WERI-Rb-1 (cell line): ENCODE data around the gene GPX2.

ENCODE experiments used
- DNase-seq: peaks from one replicate; pipeline ENCODE4 v3.0.0-alpha.2; 2020
- H3K27ac ChIP-seq: fragments of 250-450 bp; sonication (Bioruptor Pico); 2 replicates; pipeline ENCODE4 v1.5.1; 2020; ENCODE audit warnings: mild to moderate bottlenecking, moderate library complexity
- H3K27me3 ChIP-seq: fragments of 250-450 bp; sonication (Bioruptor Pico); 2 replicates; pipeline ENCODE4 v1.5.1; 2021; ENCODE audit warnings: mild to moderate bottlenecking, low read depth, moderate library complexity; ENCODE audit not compliant: insufficient read depth, severe bottlenecking
- H3K36me3 ChIP-seq: fragments of 250-450 bp; sonication (Bioruptor Pico); 2 replicates; pipeline ENCODE4 v1.5.1; 2020; ENCODE audit warnings: mild to moderate bottlenecking, moderate library complexity
- H3K4me3 ChIP-seq: 2 replicates; pipeline ENCODE4 v1.5.1; 2011; ENCODE audit warnings: low read depth, mild to moderate bottlenecking, control low read depth, low read length
- H3K9me3 ChIP-seq: fragments of 250-450 bp; sonication (Bioruptor Pico); 2 replicates; pipeline ENCODE4 v1.5.1; 2021; ENCODE audit warnings: mild to moderate bottlenecking, moderate library complexity; ENCODE audit not compliant: severe bottlenecking
- CTCF ChIP-seq: IDR thresholded peaks from 2 replicates; pipeline ENCODE4 v1.5.1; 2011; ENCODE audit warnings: low read depth, mild to moderate bottlenecking, control low read depth, inconsistent platforms, low read length

The GPX2 gene

GRCh38 chr14:64971943-64972791, 29.6 kb upstream of the GPX2 start, which contains the start of gene RAB15:
Gene RAB15 (minus strand): TSS chr14:64972336. CDS start chr14:64972076, 260 bp downstream.
- peak within 1 kb of the TSS; percentile 66 for H3K27ac ChIP-seq
- DNase-seq, result peak; percentile 51

GRCh38 chr14:64971491-64971942, 29.0 kb upstream of the GPX2 start:
- no peak overlapping the region for H3K27ac ChIP-seq
- no peaks in the 10 kb centered on the region for H3K36me3 ChIP-seq
- no peaks in the 10 kb centered on the region for H3K27me3 ChIP-seq
- no peak for DNase-seq
- peak overlapping the region; percentile 49 for H3K4me3 ChIP-seq
- no peaks in the 10 kb centered on the region for H3K9me3 ChIP-seq
- TF ChIP-seq CTCF, result no peak

More at GRCh38 chr14:64971943-64972791, 29.6 kb upstream of the GPX2 start, which contains the start of gene RAB15:
- Histone ChIP-seq H3K36me3 (no peaks in the 10 kb centered on the region), H3K9me3 (no peaks in the 10 kb centered on the region), H3K27me3 (no peaks in the 10 kb centered on the region), H3K4me3 (peak within 1 kb of the TSS; percentile 64)
- TF ChIP-seq CTCF, result no peak

- no peaks in the 10 kb centered on the region for H3K9me3 ChIP-seq
- H3K36me3 ChIP-seq, result no peaks in the 10 kb centered on the region
- H3K27me3 ChIP-seq, result no peaks in the 10 kb centered on the region
- H3K4me3 ChIP-seq, result peak overlapping the region; percentile 49
- H3K27ac ChIP-seq, result no peak overlapping the region
- DNase-seq, result no peak
- no peak for TF ChIP-seq CTCF
These were observed 28.4 kb upstream of the GPX2 start for GRCh38 chr14:64970776-64971477.

GRCh38 chr14:64970041-64970440, 27.5 kb upstream of the GPX2 start:
- no peak overlapping the region for H3K27ac ChIP-seq
- no peaks in the 10 kb centered on the region for H3K36me3 ChIP-seq
- H3K4me3 ChIP-seq, result no peak overlapping the region
- TF ChIP-seq CTCF, result no peak
- DNase-seq, result no peak
- no peaks in the 10 kb centered on the region for H3K9me3 ChIP-seq
- no peaks in the 10 kb centered on the region for H3K27me3 ChIP-seq

GRCh38 chr14:64968651-64969050, 26.1 kb upstream of the GPX2 start:
- no peak for DNase-seq
- TF ChIP-seq CTCF, result peak; percentile 13; the same call in 1 of the 2 replicates
- no peaks in the 10 kb centered on the region for H3K9me3 ChIP-seq
- H3K36me3 ChIP-seq, result no peaks in the 10 kb centered on the region
- no peak overlapping the region for H3K4me3 ChIP-seq
- no peaks in the 10 kb centered on the region for H3K27me3 ChIP-seq
- no peak overlapping the region for H3K27ac ChIP-seq
